Naive thymus-derived CD8-positive, alpha-beta T cell (primary cell): ENCODE measurements around the gene CYP24A1. TPM values are rescaled to one million over a fixed set of nuclear protein-coding genes. Genes with fewer than 3 reads are reported as not detected.

Source experiments
- ATAC-seq, 2 donors: fragments of 150-1000 bp; cut with Tn5 transposase in 1 of 2; sonication (Bioruptor Pico), chemical (Tn5 transposase) in 1 of 2; 1 replicate in 1 of 2; 2 replicates in 1 of 2; pipeline ENCODE4 v1.10.0; 2021; ENCODE audit warnings: mild to moderate bottlenecking in 2 of 2, moderate library complexity in 2 of 2
- POLR2A ChIA-PET: fragments of 350-600 bp; sonication (Branson Sonifier 250); formaldehyde crosslinking; loops from one replicate; lab custom pipeline; 2021; ENCODE audit warnings: antibody characterized with exemption; lab: Charles Lee
- DNase-seq, 10 donors: peaks; one replicate each; pipeline versions ENCODE4 v3.0.0 to v3.0.0-alpha.2; 2020 to 2022
- H3K27ac Mint-ChIP-seq, 10 donors: one replicate each; pipeline ENCODE4 v1.8.0; 2020 to 2022; ENCODE audit warnings: mild to moderate bottlenecking in 10 of 10, mixed read lengths in 10 of 10, moderate library complexity in 4 of 10, inconsistent platforms in 1 of 10
- H3K27me3 Mint-ChIP-seq, 5 donors: one replicate each; pipeline ENCODE4 v1.8.0; 2021 to 2022; ENCODE audit warnings: mixed read lengths in 5 of 5
- H3K36me3 Mint-ChIP-seq, 3 donors: one replicate each; pipeline ENCODE4 v1.8.0; 2020 to 2022; ENCODE audit warnings: mixed read lengths in 3 of 3, mild to moderate bottlenecking in 2 of 3, inconsistent platforms in 1 of 3
- H3K4me1 Mint-ChIP-seq, 4 donors: one replicate each; pipeline ENCODE4 v1.8.0; 2021 to 2022; ENCODE audit warnings: mixed read lengths in 4 of 4
- H3K4me3 Mint-ChIP-seq, 10 donors: one replicate each; pipeline ENCODE4 v1.8.0; 2020 to 2022; ENCODE audit warnings: mild to moderate bottlenecking in 10 of 10, mixed read lengths in 10 of 10, moderate library complexity in 6 of 10, inconsistent platforms in 1 of 10
- H3K9me3 Mint-ChIP-seq, 9 donors: one replicate each; pipeline ENCODE4 v1.8.0; 2020 to 2022; ENCODE audit warnings: mixed read lengths in 9 of 9, mild to moderate bottlenecking in 3 of 9, inconsistent platforms in 1 of 9, moderate library complexity in 1 of 9
- polyA plus RNA-seq, 3 donors: library from polyadenylated mRNA; unstranded; fragments of 300-500 nt; fragmentation: Illumina TruSeq; gene quantifications; one replicate each; pipeline ENCODE4 v1.2.3, GENCODE V29; 2021
- total RNA-seq, 8 experiments: library from RNA in 2 of 8; stranded (reverse) in 2 of 8; gene quantifications; one replicate each; pipeline ENCODE4 v1.2.3 and lab custom pipeline; 2021 to 2026

CYP24A1 gene
- total and polyA plus RNA-seq, 5 experiments from 2014 or later: 0.47 TPM; not detected in 4

- no peak for ATAC-seq
- H3K9me3 Mint-ChIP-seq: no peaks in the 10 kb centered on the region
- peaks cover 0 to 5% (median 0%) of the 10 kb centered on the region in 4 donors for H3K4me1 Mint-ChIP-seq
- H3K27ac Mint-ChIP-seq: no peak overlapping the region
- no peaks in the 10 kb centered on the region for H3K36me3 Mint-ChIP-seq
- no peak overlapping the region for H3K4me3 Mint-ChIP-seq
- POLR2A ChIA-PET: no interaction called here
- no peak for DNase-seq
- peaks cover 0 to 3% (median 0%) of the 10 kb centered on the region in 5 donors for H3K27me3 Mint-ChIP-seq
Measured at GRCh38 chr20:54119744-54120143, 54.0 kb downstream of the CYP24A1 start.

GRCh38 chr20:54118220-54119001, 55.4 kb downstream of the CYP24A1 start:
- peaks cover 0 to 5% (median 0%) of the 10 kb centered on the region in 4 donors for H3K4me1 Mint-ChIP-seq
- H3K27ac Mint-ChIP-seq: no peak overlapping the region
- H3K4me3 Mint-ChIP-seq: no peak overlapping the region
- DNase-seq: no peak
- H3K9me3 Mint-ChIP-seq: no peaks in the 10 kb centered on the region
- no peaks in the 10 kb centered on the region for H3K36me3 Mint-ChIP-seq
- ATAC-seq: no peak
- POLR2A ChIA-PET: no interaction called here
- H3K27me3 Mint-ChIP-seq: peaks cover 5 to 16% (median 8%) of the 10 kb centered on the region in 5 donors

GRCh38 chr20:54116550-54117235, 57.1 kb downstream of the CYP24A1 start:
- DNase-seq (no peak), ATAC-seq (no peak)
- peaks cover 0 to 3% (median 0%) of the 10 kb centered on the region in 4 donors for H3K4me1 Mint-ChIP-seq
- H3K9me3 Mint-ChIP-seq: no peaks in the 10 kb centered on the region
- H3K27me3 Mint-ChIP-seq: peaks cover 6 to 28% (median 8%) of the 10 kb centered on the region in 5 donors
- H3K36me3 Mint-ChIP-seq: no peaks in the 10 kb centered on the region
- H3K4me3 Mint-ChIP-seq: no peak overlapping the region
- no peak overlapping the region for H3K27ac Mint-ChIP-seq
- POLR2A ChIA-PET: no interaction called here

GRCh38 chr20:54115172-54115854, 58.5 kb downstream of the CYP24A1 start:
- no peak for ATAC-seq
- POLR2A ChIA-PET: no interaction called here
- no peak for DNase-seq
- H3K9me3 Mint-ChIP-seq: peaks cover 0 to 4% (median 0%) of the 10 kb centered on the region in 9 donors
- no peak overlapping the region for H3K27ac Mint-ChIP-seq
- H3K4me1 Mint-ChIP-seq: peaks cover 0 to 3% (median 0%) of the 10 kb centered on the region in 4 donors
- H3K36me3 Mint-ChIP-seq: peaks cover 0 to 4% (median 0%) of the 10 kb centered on the region in 3 donors
- peaks cover 6 to 28% (median 10%) of the 10 kb centered on the region in 5 donors for H3K27me3 Mint-ChIP-seq
- H3K4me3 Mint-ChIP-seq: no peak overlapping the region

GRCh38 chr20:54114109-54114508, 59.7 kb downstream of the CYP24A1 start:
- peaks cover 0 to 3% (median 0%) of the 10 kb centered on the region in 4 donors for H3K4me1 Mint-ChIP-seq

GRCh38 chr20:54113566-54113965, 60.2 kb downstream of the CYP24A1 start:
- POLR2A ChIA-PET: no interaction called here
- Mint-ChIP-seq H3K4me3 (no peak overlapping the region), H3K9me3 (peaks cover 0 to 4% (median 0%) of the 10 kb centered on the region in 9 donors), H3K4me1 (peaks cover 0 to 3% (median 0%) of the 10 kb centered on the region in 4 donors), H3K36me3 (peaks cover 0 to 4% (median 0%) of the 10 kb centered on the region in 3 donors), H3K27ac (no peak overlapping the region), H3K27me3 (peaks cover 6 to 28% (median 10%) of the 10 kb centered on the region in 5 donors)
- DNase-seq (no peak), ATAC-seq (no peak)

More at GRCh38 chr20:54114109-54114508, 59.7 kb downstream of the CYP24A1 start:
- peaks cover 0 to 4% (median 0%) of the 10 kb centered on the region in 9 donors for H3K9me3 Mint-ChIP-seq
- DNase-seq (no peak), ATAC-seq (no peak)
- H3K27me3 Mint-ChIP-seq: peaks cover 6 to 28% (median 10%) of the 10 kb centered on the region in 5 donors
- H3K4me3 Mint-ChIP-seq: no peak overlapping the region
- H3K36me3 Mint-ChIP-seq: peaks cover 0 to 4% (median 0%) of the 10 kb centered on the region in 3 donors
- H3K27ac Mint-ChIP-seq: no peak overlapping the region
- POLR2A ChIA-PET: no interaction called here

- H3K4me3 Mint-ChIP-seq: no peak overlapping the region
- POLR2A ChIA-PET: no interaction called here
- H3K36me3 Mint-ChIP-seq: peaks cover 0 to 4% (median 0%) of the 10 kb centered on the region in 3 donors
- H3K9me3 Mint-ChIP-seq: peaks cover 0 to 4% (median 0%) of the 10 kb centered on the region in 9 donors
- H3K27me3 Mint-ChIP-seq: peaks cover 6 to 28% (median 10%) of the 10 kb centered on the region in 5 donors
- H3K27ac Mint-ChIP-seq: no peak overlapping the region
- ATAC-seq (no peak), DNase-seq (no peak)
- H3K4me1 Mint-ChIP-seq: peaks cover 0 to 3% (median 0%) of the 10 kb centered on the region in 4 donors
Measured at GRCh38 chr20:54112221-54112884, 61.4 kb downstream of the CYP24A1 start.

- peaks cover 0 to 4% (median 0%) of the 10 kb centered on the region in 3 donors for H3K36me3 Mint-ChIP-seq
Measured at GRCh38 chr20:54111460-54111859, 62.3 kb downstream of the CYP24A1 start.

GRCh38 chr20:54110457-54110856, 63.3 kb downstream of the CYP24A1 start:
- Mint-ChIP-seq H3K27me3 (peaks cover 6 to 28% (median 10%) of the 10 kb centered on the region in 5 donors), H3K27ac (no peak overlapping the region), H3K4me3 (no peak overlapping the region), H3K9me3 (peaks cover 0 to 4% (median 0%) of the 10 kb centered on the region in 9 donors), H3K4me1 (peaks cover 0 to 3% (median 0%) of the 10 kb centered on the region in 4 donors), H3K36me3 (peaks cover 0 to 4% (median 0%) of the 10 kb centered on the region in 3 donors)
- POLR2A ChIA-PET: no interaction called here
- ATAC-seq (no peak), DNase-seq (no peak)

More at GRCh38 chr20:54111460-54111859, 62.3 kb downstream of the CYP24A1 start:
- POLR2A ChIA-PET: no interaction called here
- Mint-ChIP-seq H3K4me3 (no peak overlapping the region), H3K4me1 (peaks cover 0 to 3% (median 0%) of the 10 kb centered on the region in 4 donors), H3K27ac (no peak overlapping the region), H3K27me3 (peaks cover 6 to 28% (median 10%) of the 10 kb centered on the region in 5 donors), H3K9me3 (peaks cover 0 to 4% (median 0%) of the 10 kb centered on the region in 9 donors)
- DNase-seq (no peak), ATAC-seq (no peak)

GRCh38 chr20:54110041-54110440, 63.7 kb downstream of the CYP24A1 start:
- peaks cover 0 to 2% (median 0%) of the 10 kb centered on the region in 4 donors for H3K4me1 Mint-ChIP-seq
- ATAC-seq: no peak
- POLR2A ChIA-PET: no interaction called here
- DNase-seq: no peak
- peaks cover 6 to 28% (median 10%) of the 10 kb centered on the region in 5 donors for H3K27me3 Mint-ChIP-seq
- H3K9me3 Mint-ChIP-seq: peaks cover 0 to 4% (median 0%) of the 10 kb centered on the region in 9 donors
- no peak overlapping the region for H3K27ac Mint-ChIP-seq
- no peak overlapping the region for H3K4me3 Mint-ChIP-seq
- peaks cover 0 to 4% (median 0%) of the 10 kb centered on the region in 3 donors for H3K36me3 Mint-ChIP-seq

- Mint-ChIP-seq H3K27me3 (peaks cover 3 to 17% (median 6%) of the 10 kb centered on the region in 5 donors), H3K4me1 (peaks cover 0 to under 1% (median 0%) of the 10 kb centered on the region in 4 donors), H3K9me3 (peaks cover 0 to 4% (median 0%) of the 10 kb centered on the region in 9 donors), H3K27ac (no peak overlapping the region), H3K4me3 (no peak overlapping the region), H3K36me3 (peaks cover 0 to 4% (median 0%) of the 10 kb centered on the region in 3 donors)
- ATAC-seq (no peak), DNase-seq (no peak)
- POLR2A ChIA-PET: no interaction called here
Measured at GRCh38 chr20:54108817-54109216, 65.0 kb downstream of the CYP24A1 start.

GRCh38 chr20:54108326-54108642, 65.5 kb downstream of the CYP24A1 start:
- Mint-ChIP-seq H3K27ac (no peak overlapping the region), H3K4me3 (no peak overlapping the region), H3K27me3 (peaks cover 1 to 11% (median 4%) of the 10 kb centered on the region in 5 donors), H3K36me3 (peaks cover 0 to 4% (median 0%) of the 10 kb centered on the region in 3 donors), H3K4me1 (peaks cover 0 to 2% (median under 1%) of the 10 kb centered on the region in 4 donors), H3K9me3 (peaks cover 0 to 4% (median 0%) of the 10 kb centered on the region in 9 donors)
- DNase-seq (no peak), ATAC-seq (no peak)
- POLR2A ChIA-PET: no interaction called here
